PC-9 (cell line): ENCODE results near the gene RP2.

Experiments used
- CTCF ChIP-seq: fragments of 200-600 bp; sonication (generic); conservative IDR thresholded peaks from 2 replicates; pipeline ENCODE4 v1.6.1; 2017; ENCODE audit warnings: mixed run types, antibody characterized with exemption, mild to moderate bottlenecking, moderate library complexity
- EZH2 ChIP-seq: fragments of 200-600 bp; sonication (generic); IDR thresholded peaks from 2 replicates; pipeline ENCODE4 v1.8.0; 2017; ENCODE audit warnings: antibody characterized with exemption, low read depth

GRCh38 chrX:46865281-46865680, 28.4 kb downstream of the RP2 start:
- TF ChIP-seq CTCF (no peak), EZH2 (no peak)
